ENCODE data around the gene LVRN.

Gene LVRN

GRCh38 chr5:116013207-116013785, 51.0 kb downstream of the LVRN start:
- no peak for DNase-seq

DNA sequence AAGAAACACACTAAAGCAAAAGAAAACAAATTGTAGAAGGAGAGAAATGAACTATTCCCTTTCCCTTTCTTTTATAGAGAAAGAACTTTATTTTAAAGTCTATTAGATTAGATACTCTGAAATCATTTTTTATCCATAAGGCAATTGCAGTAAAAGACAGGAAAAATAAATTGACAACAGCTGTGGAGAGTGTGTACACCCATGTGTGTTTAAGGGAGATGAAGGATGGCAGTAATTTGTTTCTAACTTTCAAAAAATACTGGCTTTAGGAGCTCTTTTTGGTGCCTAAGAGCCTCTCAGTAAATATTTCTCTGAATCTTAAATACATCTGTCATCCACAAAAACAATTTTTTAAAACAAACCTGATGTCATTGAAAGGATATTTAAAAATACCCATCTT, 51.7 kb downstream of the LVRN start:
- DNase-seq: no peak

DNA sequence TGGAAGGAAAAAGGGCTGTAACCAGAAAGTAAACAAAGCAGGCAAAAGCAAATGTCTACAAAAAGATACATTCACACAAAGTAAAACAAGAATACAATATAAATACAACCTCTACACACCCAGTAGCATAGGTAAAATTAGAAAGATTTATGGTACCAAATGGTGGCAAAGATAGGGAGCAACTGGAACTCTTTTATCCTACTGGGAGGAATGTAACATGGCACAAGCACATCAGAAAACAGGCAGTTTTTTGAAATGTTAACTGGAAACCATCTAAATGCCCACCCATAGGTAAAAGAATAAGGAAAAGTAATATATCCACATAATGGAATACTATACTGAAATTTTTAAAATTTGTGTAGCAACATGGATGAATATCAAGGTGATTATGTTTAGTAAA, 61.3 kb downstream of the LVRN start:
- no peak for DNase-seq

GRCh38 chr5:116025866-116026265, 63.6 kb downstream of the LVRN start:
- DNase-seq: peak in 2 of 56 donors; percentile 1 to 12

DNA sequence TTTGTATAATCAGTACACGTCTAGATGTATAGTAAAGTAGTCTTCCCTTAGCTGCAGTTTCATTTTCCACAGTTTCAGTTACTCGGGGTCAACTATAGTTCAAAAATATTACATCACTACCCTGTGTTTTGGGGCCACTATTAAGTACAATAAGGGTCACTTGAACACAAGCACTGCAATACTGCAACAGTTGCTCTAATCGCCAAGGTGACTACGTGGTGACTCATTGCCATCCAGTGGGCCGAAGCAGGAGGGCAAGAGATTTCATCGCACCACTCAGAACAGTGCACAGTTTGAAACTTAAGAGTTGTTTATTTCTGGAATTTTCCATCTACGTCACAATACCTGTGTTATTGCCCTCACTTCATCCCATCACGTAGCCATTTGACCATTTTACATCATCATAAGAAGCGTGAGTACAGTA, 69.8 kb downstream of the LVRN start, which contains the start of gene ARL14EPL:
Gene ARL14EPL (plus strand): TSS at position 379 of the 424 bp plus-strand sequence. CDS start 18,994 bp downstream, outside the sequence.
- DNase-seq: peak in 2 of 56 donors; percentile 4 to 7

DNA sequence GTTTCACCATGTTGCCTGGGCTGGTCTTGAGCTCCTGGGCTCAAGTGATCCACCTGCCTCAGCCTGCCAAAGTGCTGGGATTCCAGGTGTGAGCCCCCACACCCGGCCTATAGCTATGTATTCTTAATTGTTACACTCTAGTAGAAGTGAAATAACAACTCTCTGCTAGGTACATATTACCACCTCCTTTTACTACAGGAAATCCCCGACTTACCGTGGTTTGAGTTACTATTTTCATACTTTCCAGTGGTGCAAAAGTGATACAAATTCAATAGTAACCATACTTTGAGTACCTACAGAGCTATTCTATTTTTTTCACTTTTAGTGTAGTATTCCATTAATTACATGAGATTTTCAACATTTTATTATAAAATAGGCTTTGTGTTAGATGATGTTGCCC, 70.7 kb downstream of the LVRN start:
- no peak for DNase-seq

GRCh38 chr5:116035123-116035522, 72.8 kb downstream of the LVRN start:
- DNase-seq: no peak

- DNase-seq: no peak
Observed at GRCh38 chr5:116037236-116037822, 75.1 kb downstream of the LVRN start.

DNA sequence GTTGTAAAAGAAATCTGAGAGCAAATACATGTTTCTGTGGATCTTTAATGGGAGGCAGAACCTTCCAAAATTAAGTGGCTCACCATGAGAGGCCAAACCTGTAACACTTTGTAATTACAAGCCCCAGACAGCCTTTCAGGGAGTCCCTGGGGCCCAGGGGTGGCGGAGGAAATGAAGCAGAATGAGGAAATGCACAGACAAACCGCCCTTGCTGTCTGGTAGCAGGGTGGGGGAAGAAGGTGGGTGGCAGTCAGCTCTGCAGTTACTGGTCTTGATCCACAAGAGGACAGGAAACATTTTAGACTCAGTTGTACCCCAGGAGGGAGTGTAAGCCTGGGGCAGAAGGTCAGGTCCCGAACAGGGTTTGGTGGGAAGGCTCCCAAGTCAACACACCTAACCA, 76.5 kb downstream of the LVRN start:
- DNase-seq: no peak

GRCh38 chr5:116042375-116042774, 80.1 kb downstream of the LVRN start:
- no peak for DNase-seq

GRCh38 chr5:116044073-116044472, 81.8 kb downstream of the LVRN start:
- no peak for DNase-seq

DNA sequence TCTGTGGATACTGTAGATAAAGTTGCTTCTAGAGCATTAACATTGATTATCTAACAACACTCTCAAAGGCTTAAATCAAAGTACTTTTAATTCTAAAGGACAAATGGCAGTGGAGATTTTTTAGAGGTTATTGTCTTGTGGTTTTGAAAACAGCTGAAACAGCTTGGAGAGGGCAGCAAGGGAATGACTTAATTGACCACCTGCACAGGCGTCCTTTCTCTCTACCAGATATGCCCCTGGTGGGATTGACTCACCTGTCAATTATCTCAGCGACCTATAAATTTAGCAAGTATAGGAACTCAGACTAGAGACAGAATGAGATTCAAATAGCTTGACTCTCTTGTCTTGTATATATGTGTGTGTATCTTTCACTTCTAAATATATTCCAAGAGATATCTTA, 83.5 kb downstream of the LVRN start:
- DNase-seq: no peak

DNA sequence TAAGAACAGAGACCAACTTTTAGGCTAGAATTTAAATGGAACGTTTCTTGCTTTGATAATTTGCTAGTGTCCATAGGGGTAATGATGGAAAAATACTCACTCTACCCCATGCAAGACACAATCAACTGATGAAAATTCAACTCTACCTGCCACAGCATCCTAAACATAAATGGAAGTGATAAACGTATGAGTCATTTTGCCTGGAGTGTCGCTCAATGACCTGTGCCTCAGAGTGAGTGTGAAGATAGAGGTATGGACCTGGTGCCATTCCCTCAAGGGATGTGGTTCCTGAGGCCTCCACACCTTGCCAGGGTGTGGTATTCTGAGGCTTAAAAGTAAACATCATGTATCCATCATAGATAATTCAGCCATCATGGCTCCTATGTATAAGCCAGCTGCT, 84.0 kb downstream of the LVRN start:
- no peak for DNase-seq

GRCh38 chr5:116046823-116047222, 84.5 kb downstream of the LVRN start:
- DNase-seq: no peak

GRCh38 chr5:116058346-116058936, 96.2 kb downstream of the LVRN start:
- DNase-seq: no peak

- DNase-seq: no peak
Observed at GRCh38 chr5:116062352-116062751, 100.1 kb downstream of the LVRN start.

GRCh38 chr5:116063950-116064349, 101.7 kb downstream of the LVRN start:
- DNase-seq: no peak

DNA sequence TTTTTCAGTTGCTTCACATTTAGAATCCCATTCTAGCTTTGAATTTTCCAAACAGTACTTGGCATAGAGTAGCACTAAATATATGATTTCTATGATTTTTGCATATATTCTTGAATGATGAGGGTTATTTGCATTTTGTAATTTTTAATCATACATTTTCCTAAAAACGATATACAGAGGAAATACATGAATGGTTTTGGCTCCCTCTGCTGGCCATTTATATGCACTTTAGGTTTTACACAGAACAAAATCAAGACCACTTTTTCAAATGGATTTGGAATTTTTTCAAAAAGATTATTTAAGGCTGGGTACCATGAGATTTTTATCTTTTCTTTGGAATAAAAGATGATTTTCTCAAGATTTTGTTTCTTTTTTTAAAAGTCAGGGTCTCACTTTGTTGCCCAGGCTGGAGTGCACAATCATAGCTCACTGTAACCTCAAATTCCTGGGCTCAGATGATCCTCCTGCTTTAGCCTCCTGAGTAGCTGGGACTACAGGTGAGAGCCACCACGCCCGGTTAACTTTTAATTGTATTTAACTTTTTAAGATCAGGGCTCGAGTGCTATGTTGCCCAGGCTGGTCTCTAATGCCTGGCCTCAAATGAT, 105.9 kb downstream of the LVRN start:
- peak in 5 of 56 donors; percentile 4 to 60 (median 5) for DNase-seq

DNA sequence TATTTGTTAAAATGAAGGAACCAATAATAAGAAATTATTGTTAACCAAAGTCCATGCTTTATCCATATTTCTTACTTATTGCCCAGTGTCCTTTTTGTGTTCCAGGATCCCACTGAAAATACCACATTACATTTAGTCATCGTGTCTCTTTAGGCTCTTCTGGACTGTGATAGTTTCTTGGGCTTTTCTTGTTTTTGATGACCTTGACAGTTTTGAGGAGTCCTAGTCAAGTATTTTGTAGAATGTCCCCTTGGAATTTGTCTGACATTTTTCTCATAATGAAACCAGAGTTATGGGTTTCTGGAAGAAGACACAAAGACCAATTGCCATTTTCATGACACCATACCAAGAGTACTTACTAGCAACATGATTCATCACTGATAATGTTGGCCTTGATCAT, 108.9 kb downstream of the LVRN start:
- no peak for DNase-seq

- no peak for DNase-seq
Observed at GRCh38 chr5:116075191-116075831, 113.0 kb downstream of the LVRN start.

DNA sequence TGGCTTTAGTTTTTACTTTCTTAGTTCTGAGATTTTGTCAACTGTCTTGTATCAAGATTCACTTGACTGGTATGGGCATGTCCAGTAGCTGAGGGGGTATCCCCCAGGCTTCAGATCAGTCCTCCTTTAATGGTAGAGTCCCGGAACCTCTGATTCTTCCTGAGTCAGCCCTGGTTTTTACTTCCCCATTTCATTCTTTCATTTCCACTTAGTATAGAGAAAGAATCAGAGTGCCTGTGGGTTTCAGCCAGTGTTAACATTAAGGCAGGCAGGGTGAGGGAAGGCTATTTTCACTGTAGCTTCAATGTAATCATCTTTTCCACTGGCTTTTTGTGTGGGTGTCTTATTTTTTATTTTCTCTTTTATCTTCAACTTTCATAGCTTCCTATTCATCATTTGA, 114.2 kb downstream of the LVRN start:
- DNase-seq: peak in 1 of 56 donors; percentile 17
